ENCODE measurements around the gene KDM8.

The KDM8 gene

DNA sequence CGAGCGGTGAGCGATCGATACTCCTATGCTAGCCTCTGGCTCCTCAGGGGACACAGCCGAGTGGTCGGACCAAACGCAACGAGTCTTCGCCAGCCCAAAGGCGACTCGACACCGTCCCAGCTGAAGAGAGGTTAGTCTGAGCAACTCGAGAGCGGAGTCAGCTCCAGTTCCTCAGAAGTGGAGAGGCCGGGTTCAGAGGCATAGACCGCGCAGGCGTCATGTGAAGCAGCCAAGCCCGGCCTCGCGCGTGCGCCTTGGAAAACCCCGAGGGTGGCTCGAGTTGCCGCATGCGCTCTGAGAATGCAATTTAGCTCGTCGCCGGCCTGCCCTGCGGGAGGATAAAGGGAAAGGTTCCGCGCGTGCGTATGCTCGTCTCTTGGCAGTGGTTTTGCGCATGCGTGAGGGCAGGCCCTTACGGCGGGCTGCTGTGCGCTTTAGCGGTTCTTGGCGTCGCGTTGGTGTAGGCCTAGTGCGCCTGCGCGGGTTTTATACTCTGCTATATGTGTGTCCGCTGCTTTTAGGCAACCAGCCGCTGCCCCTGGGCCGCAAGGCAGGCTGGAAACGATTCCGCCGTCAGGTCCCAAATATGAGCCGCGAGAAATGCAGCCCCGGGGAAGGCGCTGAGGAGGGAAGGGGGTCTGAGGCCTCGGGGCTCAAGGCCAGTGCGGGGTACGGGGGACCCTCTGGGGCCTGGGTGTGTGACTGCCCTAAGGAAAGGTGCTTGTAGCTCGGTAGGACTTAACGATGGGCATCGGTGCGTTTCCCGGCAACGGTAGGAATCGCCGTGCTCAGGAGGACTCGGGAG, at the start of gene KDM8:
KDM8 (plus strand) TSS at position 20 of the 805 bp plus-strand sequence. CDS start 6,598 bp downstream, outside the sequence.
- peak; percentile 100 for DNase-seq

DNA sequence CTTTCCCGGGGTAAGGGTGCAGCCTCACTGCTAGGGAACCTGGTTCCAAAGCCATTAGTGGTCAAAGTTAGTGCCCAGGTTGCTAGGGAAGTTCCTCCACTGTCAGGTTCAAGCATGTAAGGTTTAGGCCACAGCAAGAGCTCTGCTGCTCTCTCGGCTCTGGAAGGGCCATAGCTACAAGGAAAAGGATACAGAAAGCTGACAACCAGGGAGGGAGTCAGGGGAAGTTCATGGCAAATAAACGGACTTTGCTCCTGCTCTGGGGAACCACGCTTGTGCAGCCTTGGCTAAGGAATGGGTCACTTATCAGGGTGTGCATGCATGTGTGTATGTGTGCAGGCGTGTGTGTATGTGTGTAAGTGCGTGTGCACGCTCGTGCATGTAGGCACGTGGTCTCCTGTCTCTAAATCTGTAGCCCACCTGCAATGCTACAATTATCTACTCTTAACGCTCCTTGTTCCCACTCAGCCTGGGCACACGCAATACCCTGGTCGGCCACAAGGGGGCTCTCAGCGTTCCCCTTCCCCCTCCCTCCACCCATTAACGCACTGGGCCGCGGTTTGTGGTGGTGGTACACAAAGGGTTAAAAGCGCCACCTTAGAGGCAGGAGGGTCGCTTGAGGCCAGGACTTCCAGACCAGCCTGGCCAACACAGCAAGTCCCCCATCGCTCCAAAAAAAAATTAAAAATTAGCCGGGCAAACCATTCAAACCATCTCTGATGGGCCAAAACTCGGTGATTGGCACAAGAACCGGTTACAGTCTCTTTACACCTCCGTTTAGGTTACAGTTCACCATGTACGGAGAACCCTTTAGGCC, 48.4 kb upstream of the KDM8 start:
- peak; percentile 69 for DNase-seq

DNA sequence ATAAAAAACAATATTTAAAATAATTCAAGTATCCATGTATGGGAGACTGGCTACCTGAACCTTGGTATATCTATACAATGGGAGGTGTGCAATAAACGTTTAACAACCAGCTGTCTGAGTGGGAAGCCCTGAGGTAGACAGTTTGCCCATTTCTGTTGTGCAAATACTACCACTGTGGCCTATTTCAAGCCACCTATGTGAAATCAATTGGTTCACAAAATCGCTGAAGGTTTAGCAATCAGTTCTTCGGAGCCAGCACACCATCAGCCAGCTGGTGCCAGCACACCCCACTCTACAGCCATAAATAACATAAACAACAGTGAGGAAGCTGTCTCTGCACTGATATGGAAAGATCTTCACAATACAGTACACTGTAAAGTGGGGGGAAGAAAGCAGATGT, 46.7 kb upstream of the KDM8 start:
- DNase-seq: no peak

DNA sequence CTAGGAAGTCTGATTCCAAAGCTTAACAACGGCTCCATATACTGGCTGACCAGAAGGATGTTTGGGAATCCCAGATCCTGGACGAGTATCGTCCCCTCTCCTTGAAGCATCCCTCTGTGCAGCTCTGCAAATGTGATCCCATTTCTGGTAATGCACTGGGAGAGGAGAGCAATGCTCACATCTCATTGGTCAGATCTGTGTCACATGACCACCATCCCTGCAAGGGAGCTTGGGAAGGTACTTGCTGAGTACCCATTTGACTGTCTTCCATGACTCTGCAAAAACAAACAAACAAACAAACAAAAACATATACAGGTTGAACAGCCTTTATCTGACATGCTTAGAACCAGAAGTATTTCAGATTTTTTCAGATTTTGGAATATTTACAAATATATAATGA, 41.9 kb upstream of the KDM8 start:
- DNase-seq: no peak

DNA sequence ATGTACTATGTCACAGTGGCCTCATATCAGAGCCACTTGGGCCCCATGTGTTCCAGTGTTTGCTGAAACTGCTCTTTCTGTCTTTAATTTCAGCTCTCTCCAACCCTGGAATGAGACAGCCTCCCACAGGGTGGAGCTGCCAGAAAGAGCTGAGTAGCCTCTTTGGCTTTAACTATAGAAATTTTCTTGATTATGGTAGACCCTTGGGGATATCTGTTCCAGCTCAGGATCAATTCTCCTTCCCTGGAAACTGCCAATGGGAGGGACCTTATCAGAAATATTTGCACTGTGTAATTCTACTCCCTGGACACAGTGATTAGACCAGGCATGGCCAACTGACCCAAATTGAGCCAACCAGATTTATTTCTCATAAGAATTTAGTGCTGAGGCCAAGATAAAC, 39.0 kb upstream of the KDM8 start:
- no peak for DNase-seq

DNA sequence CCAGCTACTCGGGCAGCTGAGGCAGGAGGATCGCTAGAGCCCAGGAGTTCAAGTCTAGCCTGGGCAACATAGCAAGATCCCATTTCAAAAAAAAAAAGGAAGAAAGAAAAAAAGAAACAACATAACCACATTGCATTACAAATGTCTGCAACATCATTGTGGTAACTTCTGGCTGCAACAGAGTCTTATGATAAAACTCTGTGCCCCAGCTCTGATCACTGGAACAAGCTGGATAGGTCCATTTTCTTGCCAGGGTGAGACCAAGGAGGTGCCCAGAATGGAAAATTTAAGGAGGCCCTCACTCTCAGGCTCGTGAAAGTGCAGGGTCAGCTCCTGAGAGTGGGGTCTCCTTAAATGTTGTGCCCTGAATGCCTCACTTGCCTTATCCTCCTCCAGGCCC, 37.8 kb upstream of the KDM8 start:
- no peak for DNase-seq

DNA sequence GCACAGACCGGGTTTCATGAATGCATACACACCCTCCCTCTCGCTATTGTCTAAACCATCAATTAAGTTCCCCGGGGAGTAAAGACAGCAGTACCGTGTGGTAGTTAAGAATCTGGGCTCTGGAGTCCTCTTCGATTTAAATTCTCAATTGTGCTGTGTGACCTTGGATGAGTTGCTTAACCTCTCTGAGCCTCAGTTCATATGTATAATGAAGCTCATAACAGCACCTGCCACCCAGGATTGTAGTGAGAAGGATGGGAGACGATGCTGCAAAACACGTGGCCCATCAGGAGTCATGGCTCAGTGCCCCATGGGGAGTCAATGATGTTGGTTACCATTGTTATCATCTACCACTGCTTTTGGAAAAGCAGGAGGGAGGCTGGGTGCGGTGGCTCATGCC, 34.5 kb upstream of the KDM8 start:
- no peak for DNase-seq

DNA sequence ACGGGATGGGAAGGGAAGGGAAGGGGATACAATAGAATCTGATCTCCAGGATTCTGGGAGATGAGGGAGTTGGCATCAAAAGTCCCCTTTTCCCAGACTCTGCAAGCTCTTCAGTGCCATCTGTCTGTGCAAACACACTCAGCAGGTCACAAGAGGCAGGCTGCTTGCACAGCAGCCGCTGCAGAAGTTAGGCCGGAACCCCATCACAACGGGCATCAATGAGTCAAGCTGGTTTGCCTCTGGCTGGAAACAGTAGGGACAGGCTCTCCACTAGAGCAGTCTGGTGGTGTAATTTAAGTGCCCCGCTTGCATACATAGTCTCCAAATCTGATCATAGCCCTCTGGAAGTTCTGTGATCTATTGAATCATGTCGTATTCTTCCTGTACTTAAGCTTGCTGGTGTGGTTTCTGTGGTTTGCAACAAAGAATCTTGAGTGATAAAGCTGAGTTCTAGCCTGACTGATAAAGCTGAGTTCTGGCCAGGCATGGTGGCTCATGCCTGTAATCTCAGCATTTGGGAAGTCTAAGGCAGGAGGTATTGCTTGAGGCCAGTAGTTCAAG, 33.7 kb upstream of the KDM8 start:
- peak; percentile 72 for DNase-seq

DNA sequence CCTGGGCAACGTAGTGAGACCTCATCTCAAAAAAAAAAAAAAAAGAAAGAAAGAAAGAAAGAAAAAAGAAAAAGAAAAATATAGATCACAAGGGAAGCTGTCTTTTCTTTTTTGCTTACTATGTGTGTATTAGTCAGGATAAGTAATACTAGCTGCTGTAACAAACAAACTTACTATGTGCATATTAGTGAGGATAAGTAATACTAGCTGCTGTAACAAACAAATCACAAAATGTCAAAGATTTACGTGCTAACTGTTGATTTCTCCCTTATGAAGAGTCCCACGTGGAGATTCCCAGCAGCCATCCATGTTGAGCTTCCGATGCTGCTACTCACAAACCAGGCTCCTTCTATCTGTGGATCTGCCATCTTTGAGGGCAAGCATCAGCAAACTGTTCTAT, 31.7 kb upstream of the KDM8 start:
- DNase-seq: no peak

DNA sequence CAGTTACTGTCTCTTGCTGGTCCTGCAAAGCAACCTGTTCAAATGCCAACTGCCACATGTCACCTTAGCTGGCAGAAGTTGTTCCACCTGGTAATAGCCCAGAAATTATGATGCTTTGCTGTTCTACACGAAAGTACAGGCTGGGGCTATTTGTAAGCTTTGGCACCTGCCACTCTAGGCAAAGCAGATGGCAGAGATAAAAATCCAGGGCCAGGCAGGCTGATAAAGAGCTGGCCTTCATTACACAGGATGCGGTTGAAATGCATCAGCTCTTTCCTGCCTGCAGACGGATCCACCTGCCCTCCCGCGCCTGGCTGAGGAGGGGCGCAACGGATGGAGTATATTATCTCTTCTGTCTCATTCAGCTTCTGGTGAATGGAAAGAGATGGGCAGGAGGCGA, 29.3 kb upstream of the KDM8 start:
- DNase-seq: peak; percentile 65

DNA sequence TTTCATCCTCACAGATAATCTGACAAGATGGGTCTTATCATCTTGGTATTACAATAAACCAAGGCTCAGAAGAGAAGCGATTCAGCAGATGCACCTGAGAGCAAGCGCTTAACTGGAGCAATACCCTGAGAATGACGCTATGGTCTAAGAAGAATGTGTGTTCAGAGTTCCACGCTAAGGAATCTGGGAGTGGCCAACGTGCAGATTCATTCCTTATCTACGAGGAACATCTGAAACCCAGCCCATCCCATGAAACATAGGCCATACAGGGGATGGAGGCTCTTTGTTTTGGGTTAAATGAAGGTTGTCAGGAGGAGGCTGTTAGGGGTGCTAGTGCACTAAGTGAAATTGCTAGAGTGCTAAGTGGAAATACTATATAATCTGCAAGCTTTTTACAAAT, 28.5 kb upstream of the KDM8 start:
- no peak for DNase-seq

DNA sequence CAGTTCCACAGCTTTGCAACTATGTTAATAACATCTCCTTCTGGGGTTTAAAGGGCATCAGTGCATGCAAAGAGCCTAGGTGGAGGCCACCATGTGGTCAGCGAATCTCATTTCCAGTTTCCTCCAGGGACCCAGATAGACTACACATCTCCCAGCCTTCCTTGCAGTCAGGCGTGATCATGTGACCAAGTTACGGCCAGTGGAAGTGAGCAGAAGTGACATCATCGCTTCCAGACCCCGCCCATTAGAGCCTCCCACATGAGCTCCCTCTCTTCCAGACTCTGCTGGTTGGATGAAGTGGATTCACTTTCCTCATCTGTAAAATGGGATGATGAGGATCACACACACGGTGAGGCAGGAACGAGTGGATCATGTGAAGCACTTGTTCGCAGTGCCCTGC, 27.4 kb upstream of the KDM8 start:
- no peak for DNase-seq

DNA sequence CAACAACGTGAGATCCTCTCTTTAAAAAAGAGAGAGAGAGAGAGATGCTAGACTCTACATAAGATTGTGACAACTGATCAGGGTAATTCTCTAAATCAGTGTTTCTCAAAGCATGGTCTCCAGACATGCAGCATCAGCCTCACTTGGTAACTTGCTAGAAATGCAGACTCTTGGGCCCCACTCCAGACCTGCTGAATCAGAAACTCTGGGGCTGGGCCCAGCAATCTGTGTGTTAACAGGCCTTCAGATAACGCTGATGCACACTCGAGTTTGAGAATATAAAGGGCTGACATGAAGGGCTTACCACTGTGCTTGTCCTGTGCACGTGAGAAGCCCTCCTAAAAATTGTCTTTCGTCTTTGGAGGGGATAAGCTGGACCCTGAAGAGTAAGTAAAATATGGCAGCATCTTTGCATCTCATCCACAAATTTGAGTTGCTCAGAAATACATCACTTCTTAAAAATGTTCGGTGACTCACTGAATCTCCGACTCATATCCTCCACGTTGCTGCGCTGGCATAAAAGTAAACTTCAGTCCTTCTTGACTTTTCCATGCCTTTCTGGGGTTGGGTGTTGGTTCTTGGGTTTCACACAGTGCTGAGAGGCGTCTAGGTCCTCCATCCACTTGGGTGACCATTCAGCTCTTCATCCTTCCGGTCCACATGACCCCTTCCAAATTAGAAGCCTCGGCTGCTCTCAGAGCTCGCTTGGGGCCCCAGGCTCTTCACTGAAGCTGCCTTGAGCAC, 26.1 kb upstream of the KDM8 start:
- no peak for DNase-seq

DNA sequence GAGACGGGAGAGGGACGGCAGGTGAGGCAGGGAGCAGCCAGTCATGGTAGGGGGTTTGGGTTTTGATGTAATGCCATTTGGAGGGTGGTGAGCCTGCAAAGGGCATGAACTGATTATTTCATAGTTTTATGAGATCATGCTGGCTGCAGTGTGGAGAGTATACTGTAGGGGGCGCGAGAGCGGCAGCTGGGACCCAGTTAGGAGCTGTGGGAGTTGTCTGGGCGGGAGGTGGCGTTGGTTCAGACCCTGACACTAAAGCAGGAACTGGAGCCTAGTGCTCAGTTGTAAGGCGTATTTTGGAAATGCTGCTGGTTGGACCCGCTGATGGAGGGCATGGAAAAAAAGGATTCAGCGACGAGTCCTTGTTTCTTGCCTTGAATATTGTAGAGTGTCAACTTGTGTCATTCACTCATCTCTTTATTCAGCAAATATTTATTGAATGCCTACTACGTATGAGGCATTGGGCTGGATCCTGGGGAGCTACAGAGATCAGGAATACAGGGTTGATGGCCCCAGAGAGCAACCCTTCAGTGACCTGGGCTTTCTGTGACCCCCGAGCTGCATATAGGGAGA, 23.7 kb upstream of the KDM8 start:
- peak; percentile 87 for DNase-seq

DNA sequence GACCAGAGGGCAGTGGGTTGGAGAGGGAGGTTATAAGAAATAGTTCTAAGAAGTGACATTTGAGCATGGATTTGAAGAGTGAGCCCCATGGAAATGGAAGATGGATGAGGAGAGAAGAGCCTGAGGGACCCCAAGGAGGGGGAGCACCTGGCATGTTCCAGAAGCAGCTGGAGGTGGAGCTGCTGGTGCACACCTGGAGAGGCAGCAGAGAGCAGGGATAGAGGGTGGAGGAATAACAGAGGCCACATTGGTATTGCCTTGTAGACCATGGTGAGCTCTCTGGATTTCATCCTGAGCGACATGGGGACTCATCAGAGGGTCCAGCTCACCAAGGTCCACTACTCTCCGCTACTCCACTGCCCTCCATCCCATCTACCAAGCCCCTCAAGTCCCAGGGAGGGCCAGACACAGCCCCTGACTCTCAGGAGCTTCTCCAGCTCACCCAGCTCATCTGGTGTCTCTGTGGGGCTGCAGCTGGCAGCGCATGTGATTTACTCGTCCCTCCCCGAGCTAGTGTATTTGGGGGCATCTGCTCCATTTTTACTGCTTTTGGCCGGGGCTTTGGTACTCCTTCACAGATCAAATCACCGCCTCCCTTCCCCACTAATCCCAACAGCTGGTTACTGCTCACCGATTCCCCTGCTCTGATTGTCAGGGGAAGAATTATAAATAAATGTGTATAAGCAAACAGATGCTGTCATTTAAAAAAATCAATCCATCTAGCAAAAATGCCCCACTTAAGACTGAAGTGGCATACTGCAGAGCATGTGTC, 22.1 kb upstream of the KDM8 start:
- no peak for DNase-seq

DNA sequence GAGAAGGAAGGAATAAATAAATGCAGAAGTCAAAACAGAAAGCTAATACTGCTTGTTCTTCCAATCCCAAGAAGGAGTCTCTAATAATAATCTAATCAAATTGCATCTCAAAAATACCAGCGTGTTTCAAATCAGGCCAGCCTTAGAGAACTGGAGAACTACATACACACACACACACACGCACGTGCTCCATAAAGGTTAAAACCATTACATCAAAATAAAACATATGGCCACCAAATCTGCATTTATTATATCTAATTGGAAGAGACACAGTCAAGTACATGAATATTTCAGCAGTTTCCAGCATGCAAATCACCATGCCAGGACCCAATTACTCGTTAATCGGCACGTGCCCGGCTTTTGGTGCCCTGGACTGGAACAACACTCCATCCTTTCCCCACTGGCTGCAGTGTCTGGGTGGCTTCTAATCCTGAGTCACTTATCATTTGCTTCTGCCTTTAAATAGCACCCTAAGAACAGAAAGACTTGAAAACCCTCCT, 20.4 kb upstream of the KDM8 start:
- DNase-seq: no peak

DNA sequence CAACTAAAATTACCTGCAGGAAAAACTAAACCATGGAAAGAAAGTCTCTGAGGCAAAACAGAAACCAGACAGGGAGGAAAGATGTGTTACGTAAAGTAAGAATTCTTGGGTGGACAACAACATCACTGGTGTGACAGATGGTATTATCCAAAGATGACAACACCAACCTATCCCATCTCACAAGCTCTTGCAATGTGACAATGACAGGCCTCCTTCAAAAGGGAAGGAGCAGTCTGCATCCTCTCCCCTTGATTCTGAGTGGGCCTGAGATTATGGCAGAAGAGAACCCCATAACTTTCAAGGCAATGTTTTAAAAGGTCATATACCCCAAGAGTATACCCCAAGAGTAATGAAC, 17.6 kb upstream of the KDM8 start:
- DNase-seq: no peak

DNA sequence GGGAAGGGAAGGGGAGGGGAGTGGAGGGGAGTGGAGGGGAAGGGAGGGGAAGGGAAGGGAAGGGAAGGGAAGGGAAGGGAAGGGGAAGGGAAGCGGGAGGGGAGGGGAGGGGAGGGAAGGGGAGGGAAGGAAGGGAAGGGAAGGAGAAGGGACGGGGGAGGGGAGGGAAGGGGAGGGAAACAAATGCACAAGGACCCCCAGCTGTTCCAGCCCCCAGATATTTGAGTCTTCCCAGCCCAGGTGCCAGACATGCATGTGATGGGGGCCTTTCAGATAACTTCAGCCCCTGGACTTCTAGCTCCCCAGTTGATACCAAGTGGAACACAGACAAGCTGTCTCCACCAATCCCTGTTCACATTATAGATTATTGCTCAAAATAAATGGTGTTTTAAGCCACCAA, 14.7 kb upstream of the KDM8 start:
- no peak for DNase-seq

DNA sequence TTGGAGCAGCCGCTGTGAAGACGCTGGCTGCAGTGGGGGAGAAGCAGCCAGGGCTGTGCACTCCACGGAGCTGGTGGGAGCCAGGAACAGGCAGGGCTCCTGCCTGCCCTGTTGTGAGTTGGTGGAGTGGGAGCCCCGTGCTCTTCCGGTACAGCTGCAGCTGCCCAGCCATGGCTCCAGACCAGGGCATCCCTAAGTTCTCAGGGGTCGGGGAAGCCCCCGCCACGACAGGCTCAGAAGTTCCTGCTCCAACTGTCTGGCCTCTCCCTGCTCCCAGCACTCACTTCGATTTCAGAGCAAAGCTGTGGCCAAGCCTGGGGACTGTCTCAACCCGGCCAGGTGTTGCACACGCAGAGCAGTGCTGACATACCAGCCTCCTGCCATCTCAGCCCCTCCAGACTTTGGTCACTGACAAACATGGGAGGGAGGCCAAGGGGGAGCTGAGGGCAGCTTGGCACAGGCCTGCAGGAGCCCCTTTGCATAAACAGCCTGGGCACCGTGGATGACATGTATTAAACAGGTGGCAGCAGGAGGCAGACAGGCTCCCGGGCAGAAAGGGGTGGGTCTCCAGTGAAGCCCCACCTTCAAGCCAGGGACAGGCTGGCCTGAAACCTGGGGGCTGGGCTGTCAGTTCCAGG, 13.9 kb upstream of the KDM8 start:
- no peak for DNase-seq

DNA sequence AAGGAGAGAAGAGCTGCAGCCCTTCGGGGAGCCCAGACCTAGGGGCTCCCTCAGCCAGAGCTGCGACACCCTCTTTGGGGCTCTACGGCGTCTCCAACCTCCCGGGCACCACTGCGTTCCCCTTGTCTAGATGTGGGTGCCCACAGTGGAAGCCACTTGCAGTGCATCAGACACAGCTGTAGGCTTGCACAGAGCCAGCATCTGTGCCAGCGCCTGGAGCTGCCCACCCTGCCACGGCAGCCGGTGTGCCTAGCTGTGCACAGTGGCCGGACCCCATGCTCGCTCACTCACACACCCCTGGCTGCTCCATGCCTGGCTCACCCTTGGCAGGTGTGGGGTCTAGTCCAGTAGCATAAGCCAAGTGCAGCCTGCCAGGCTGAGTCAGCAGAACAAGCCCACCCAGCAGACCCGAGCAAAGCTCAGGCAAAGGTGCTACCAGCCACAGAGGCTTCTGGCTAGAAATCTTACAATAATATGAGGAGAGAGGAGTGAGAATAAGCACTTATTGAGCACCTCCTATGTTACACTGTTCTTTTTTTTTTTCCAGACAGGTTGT, 12.9 kb upstream of the KDM8 start:
- no peak for DNase-seq

DNA sequence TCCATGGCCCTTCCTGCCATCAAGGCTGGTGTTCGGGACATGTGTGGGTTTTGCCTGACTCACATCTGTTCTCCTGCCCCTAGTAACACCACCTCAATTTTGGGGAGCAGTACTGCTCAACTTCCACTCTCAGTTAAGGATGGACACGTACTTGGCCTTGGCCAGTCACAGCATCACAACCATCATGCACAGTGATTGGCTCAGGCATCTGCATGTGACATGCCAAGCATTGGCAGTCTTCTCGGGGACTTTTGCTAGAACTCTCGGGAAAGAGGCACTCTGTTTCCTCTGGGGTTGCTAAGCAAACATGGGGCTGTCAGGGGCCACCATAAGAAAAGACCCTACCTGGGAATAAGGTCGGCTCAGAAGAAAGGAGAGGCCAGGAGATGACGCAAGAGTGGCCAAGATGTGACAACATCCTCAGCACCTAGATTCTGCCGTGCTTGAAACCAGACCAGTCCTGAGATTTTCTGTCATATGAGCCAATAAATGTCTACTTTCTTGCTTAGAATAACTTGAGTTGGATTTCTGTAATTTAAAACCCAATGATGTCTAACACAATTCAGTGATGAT, 11.9 kb upstream of the KDM8 start:
- no peak for DNase-seq

All from CD4-positive, alpha-beta T cell treated with Interleukin-12 subunit alpha and Interleukin-12 subunit beta, for 1 hour (primary cell).